Activated naive CD4-positive, alpha-beta T cell treated with anti-CD3 and anti-CD28 coated beads, Interleukin-2, amount 50 U/mL, for 16 hours (primary cell): Measurements from ENCODE around the gene KL.

Experiments
- DNase-seq: peaks from one replicate; pipeline ENCODE4 v3.0.0-alpha.2; 2020

Gene KL

DNA sequence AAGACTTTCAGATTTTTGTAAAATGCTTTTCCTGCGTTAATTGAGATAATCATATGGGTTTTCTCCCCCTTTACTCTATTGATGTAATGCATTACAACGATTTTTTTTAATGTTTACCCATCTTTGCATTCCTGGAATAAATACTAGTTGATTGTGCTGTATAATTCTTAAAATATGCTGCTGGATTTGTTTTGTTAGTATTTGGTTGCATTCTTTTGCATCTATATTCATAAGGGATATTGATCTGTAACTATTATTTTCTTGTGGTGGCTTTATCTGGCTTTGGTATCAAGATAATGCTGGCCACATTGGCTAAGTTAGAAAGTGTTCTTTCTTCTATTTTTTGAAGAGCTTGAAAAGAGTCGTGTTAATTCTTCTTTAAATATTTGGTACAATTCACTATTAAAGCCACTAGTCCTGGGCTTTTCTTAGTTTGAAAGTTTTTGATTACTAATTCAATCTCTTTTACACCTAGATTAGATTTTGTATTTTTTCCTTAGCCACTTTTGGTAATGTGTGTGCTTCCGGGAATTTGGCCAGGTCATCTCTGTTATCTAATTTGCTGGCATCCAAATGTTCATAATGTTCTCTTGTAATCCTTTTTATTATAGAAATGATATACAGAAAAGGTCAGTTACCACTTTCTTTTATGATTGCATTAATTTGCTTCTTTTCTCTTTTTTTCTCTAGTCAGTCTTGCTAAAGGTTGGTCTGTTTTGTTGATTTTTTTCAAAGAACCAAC lies 29.8 kb downstream of the KL start:
- DNase-seq, result no peak

DNA sequence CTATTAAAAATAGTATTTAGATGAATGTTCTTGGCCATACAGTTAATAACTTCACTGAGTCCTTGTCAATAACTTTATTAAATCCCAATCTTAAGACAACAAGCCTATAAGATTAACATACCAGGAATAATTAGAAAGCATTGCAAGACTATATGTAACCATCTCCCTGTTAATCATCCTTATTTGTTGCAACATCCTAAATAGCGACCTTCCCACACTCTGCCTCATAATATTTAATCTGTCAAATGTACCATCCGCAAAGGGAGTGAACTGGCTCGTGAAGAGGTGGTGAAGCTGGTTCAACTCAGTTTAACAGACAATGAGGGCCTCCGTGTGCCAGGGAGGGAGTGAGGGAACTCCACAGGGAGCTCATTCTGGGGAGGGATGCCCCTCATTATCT lies 33.9 kb downstream of the KL start:
- DNase-seq, result no peak

DNA sequence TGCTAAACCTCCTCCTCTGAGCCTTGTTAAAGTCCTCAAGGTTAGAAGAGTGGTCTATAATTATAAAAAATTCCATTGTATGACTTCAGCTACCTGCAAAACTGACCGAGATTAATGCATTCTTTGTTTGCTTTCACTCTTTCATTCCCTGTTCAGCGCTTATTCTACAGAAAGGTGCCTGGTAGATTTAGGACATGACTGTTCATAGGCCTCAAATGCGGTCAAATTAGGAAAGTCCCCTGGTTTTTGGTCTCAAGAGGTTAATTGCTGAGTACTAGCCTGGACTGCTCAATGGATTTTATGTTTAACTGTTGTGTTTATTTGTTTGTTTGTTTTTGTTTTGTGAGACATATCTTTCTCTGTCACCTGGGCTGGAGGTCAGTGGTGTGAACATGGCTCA lies 35.4 kb downstream of the KL start:
- DNase-seq, result no peak

DNA sequence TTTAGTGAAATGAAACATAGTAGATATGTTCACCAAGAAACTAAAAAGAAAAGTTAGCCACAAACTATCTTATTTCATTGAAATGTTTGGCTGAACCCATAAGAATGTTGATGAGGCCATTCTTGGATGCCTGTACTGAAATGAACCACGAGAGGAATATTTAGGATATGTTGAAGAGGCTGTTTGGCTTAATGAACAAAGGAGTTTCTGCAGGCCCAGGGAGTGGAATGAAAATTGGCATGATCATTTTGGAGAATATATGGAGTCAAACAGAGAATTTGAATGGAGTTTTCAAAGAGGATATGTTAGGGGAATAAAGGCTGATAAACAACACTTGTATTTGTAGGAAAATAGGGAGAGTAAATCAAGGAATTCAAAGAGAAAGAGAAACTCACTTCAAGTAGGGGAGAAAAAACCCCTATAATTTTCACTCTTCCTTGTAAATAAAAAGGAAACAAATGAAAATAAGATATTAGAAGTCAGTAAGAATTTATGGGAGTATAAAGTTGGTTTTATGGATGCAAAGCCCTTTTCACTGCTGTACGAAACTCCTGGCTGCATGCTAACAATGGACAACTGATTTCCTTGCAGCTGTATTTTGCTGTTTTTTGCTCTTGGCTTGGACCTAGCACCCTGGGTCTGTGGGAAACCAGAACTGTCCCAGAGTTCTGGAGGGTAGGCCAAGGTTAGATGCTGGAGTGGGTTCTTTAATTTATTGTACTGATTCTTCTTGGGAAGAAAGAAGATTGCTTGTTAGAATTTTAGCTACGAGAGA lies 36.5 kb downstream of the KL start:
- DNase-seq, result no peak

DNA sequence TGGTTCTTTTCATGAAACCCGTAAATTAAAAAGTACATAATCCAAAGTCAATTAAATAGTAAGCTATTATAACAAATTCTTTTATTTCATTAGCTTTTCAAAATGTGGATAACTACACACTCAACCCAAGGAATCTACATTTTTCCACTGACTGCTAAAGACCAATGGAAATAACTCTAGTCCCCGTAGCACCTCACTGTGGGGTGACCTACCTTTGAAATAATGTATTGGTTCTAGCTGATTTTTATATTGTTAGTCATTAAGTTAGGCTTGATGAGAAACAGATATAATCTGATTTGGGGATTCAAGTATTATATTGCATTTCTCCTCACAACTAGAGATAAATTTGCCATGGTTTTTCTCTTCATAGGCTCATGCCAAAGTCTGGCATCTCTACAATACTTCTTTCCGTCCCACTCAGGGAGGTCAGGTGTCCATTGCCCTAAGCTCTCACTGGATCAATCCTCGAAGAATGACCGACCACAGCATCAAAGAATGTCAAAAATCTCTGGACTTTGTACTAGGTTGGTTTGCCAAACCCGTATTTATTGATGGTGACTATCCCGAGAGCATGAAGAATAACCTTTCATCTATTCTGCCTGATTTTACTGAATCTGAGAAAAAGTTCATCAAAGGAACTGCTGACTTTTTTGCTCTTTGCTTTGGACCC lies 37.3 kb downstream of the KL start:
- no peak for DNase-seq

DNA sequence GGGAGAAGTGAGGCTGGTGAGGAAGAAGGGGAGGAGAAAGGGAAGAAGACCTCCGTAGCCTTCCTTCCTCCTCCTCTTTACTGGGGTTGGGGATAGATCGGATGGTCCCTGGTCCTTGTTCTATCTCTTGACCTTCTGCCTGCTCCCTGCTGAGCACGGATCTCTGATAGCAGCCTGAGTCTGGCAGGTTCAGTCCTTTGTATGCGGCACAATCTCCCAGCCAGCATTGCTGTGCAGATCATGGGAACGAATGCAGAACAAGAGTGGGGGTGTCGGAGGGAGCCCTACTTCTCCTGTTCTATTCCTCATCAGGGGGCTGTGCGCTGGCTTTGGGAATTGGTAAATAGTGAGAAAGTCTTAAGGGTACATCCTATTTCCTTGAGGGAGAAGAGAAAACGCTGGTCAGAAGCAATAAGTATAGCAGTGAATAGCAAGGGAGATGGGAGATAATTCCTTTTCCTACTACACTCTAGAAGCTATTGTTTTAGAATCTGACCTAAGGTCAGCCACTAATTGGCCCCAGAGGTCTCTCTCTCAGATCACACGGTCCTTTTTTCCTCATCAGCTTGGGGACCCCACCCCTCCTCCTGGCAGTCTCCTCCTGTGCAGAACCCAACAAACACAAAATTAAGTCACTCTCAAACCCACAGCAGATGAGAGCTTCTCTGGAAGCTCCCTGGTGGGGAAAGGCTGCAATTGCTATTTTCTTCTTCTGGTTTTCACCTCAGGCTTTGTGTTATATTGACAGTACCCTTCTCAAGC lies 41.0 kb downstream of the KL start:
- no peak for DNase-seq

DNA sequence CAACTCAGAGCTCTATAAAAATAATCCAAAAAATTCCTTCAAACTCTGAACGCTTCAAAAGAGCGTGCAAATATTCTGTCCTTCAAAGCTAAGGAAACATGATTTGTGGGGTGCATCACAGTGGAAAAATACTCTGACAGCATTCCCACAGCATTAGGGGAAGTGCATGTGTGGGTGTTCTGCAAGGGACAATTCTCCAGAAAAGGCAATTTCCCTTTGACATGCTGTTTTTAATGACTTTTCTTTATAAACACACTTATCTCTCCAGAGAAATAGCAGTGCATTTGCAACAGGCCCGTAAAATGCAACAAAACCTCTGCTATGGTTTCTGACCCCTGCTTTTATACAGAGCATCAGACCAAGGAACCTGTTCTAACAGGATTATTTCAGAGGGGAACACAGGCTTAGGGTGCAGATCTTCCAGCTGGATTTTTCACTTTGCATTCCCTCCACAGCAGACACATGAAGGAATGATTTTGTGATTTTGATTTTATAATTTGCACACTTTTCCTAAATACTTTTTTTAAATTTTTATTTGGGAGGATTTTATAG lies 42.6 kb downstream of the KL start:
- no peak for DNase-seq

DNA sequence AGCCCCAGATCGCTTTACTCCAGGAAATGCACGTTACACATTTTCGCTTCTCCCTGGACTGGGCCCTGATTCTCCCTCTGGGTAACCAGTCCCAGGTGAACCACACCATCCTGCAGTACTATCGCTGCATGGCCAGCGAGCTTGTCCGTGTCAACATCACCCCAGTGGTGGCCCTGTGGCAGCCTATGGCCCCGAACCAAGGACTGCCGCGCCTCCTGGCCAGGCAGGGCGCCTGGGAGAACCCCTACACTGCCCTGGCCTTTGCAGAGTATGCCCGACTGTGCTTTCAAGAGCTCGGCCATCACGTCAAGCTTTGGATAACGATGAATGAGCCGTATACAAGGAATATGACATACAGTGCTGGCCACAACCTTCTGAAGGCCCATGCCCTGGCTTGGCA lies 44.6 kb downstream of the KL start:
- no peak for DNase-seq

DNA sequence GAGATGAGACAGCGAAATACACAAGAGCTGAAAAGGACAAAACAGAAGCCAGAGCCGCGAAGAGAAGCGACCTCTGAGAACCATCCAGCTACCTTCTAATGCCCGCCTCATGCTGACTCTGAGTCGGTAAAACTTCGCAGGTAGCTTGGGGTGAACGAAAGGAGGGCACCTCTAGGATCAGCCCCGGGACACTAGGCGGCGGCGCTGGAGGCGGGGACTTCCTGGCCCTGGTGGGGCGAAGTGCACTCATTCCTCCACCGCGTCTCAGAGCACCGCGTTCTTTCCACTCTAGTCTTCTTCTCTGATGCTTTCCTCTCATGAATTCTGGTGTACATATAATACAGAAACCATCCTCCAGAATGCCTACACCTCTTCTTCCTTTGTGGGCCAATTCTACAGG lies 50.1 kb downstream of the KL start:
- DNase-seq, result no peak

DNA sequence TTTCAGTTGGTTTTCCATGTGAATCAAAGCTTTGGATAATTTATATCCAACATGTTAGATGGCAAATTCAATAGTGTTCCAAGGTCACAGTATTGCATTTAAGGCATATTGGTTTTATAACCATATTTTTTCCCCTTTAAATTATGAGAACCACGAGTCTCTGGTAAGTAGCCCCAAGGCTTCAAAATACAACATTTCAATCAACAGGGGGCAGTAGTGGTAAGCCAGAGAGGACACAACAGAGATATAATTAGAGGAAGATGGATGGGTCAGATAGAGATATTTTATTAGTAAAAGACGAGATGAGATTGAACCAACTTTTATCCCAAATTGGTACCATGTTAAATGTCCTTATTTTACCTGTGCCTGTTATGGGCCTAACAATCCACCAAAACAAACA lies 53.1 kb downstream of the KL start:
- no peak for DNase-seq

DNA sequence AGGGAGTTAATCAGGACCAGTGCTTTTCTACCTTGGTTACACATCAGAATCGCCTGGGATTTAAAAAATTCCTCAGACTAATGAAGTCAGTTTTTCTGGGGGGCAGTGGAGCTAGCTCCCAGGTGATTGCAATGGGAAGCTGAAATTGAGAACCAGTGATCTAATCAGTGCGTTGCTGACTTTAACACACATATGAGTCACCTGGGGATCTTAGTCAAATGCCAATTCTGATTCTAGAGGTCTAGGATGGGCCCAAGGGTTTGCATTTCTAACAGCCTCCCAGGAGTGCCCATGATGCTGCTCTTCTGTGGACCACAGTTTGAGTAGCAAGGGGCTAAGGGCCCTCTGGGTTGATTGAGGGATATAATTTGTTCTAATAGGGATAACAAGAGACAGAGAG lies 54.5 kb downstream of the KL start:
- no peak for DNase-seq

DNA sequence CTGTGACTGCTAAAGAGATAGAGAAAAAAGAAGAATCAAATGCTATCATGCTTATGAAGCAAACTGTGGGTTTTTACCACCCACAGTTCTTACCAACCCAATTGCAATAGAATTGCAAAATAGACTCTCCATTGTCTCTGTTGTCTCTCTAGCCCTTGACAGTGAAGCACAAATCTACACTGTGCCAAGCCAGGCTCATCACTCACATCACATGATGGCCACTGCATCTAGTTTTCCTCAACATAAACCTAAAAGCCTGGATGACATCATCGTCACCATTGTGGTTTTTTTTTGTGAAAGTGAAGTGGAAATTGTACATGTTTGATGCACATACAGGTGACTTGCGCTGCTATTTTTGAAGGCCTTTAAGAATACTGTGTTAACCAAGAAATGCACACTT lies 56.1 kb downstream of the KL start:
- no peak for DNase-seq

DNA sequence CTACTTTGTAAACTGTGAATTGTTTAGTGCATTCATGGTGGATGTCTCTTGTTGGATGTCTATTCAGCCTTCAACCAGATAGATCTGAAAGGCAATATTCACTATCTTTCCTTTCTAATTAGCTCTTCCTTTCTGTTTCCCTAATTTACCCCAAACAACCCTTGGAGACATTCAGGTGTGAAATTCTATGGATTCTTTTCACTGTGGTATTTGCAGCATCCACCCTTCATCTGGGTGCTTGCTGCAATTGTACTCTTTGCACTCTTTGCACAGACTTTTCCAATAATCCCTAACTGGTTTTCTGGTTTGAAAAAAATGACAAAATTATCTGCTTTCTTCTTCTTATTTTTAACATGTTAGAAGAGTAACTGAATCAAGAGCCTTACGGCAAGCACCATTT lies 56.5 kb downstream of the KL start:
- DNase-seq, result no peak

DNA sequence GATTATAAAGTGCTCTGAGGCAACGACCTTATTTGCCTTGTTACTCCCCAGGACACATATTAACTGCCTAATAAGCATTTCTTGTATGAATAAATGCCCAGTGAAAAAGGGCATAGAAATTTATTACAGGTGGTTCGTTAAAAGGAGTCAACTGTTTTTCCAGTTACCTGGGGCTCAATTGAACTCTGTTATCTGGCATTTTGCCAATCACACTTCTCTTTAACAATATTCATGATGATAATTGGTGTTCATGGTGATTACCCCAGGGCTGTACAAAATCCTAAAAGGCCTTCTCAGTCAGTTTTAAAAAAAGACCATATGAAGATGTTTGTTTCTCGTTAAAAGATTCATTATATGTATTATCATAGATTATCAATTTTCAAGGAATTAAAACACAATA lies 57.1 kb downstream of the KL start:
- no peak for DNase-seq

DNA sequence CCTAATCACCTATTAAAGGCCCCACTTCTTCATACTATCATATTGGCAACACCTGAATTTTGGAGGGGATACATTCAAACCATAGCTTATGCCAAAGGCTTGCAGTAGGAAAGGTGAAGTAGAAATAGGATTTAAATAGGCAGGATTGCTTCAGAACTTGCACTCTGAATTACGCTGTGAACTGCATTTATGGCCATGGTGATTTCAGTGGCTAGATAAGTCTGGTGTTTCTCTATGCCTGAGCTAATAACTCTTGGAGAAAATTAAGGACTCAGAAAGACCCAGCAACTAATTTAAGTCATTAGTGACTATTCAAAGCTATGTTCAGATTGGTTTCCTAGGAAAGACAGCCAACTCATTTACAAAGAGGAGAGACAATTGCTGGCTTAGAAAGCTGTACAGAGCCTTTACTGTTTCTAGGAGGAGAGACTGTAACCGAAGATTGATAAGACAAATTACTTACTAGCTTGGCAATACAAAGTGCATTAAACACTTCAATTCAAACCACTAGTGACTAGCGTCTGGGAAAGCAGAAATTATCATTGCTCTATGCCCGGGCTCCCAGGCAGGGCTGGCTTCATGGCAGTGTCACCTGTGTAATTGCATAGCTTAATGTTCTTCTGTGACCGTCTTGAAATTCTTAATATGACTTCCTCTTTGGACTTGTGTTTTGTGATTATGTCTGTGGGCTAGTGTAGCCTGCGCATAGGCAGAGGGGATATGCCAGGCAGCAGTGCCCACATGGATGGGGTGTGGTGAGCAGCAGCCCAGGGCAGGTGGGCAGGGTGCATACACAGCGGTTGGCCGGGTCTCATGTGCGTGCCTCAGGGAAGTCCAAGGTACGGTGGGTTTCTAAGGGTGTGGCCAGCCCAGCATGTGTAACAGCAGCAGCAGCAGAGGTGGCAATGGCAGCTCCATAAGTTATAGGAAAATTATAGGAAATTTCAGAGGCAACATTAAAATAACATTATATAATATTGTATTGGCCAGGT lies 60.1 kb downstream of the KL start:
- no peak for DNase-seq

DNA sequence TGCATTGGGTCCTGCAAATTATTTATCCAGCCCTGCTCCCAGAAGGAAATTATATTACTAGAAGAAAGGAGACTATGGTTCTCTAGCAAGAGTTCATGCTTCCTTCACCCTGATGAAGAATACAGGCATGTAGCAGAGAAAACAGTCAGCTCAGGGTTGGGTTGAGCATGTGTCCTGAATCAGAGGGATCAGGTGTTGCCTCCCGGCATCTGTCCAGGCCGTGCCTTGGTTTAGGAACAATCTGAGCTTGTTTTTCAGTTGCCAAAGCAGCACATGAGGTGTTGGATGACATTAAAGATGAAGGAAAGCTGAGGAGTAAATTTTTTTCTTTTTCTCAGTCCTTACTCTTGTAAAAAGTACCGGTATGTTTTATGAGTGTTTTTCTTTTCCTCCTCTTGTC lies 62.0 kb downstream of the KL start:
- DNase-seq, result no peak

DNA sequence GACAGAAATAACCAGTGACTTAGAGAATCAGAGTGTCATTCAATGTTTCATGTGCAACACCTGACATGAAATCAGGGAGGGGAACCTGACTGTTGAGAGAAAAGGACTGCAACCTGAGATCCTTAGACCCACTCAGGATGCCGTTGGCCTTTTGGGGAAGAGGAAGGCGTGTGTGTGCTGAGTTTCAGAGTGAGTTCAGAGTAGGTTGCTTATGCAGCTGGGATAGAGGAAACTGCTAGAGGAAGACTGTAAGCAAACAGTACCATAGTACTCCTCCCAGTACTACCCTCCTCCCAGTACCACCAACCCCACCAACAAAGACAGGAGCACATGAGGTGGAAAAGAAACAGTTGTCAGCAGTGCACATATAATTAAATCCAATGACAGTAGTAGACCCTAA lies 63.7 kb downstream of the KL start:
- DNase-seq, result no peak

DNA sequence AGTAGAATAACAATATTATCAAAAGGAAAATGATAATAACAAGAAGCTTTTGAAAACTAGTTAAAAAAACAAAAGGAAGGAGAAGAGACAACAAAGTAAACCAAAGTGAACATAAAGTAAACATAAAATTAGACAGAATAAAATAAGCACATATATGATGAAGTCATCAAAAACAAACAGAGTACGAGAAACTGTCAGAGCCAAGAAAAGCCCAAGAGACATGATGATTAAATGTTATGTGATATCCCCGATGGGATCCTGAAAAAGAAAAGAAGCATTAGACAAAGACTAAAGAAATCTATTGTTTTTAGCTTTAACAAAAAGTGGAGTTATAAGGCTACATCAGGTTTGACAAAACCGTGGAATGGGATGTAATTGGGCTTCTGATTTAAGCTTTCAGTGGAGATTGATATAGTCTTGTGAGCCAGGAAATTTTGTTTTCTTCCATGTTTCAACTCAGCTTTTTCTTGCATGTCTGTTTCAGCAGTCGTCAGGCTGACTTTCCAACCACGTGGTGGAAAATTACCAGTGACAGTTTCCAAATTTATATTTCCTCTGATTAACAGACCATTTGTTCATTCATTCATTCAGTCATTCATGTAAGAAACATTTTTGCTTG lies 64.9 kb downstream of the KL start:
- DNase-seq, result no peak

DNA sequence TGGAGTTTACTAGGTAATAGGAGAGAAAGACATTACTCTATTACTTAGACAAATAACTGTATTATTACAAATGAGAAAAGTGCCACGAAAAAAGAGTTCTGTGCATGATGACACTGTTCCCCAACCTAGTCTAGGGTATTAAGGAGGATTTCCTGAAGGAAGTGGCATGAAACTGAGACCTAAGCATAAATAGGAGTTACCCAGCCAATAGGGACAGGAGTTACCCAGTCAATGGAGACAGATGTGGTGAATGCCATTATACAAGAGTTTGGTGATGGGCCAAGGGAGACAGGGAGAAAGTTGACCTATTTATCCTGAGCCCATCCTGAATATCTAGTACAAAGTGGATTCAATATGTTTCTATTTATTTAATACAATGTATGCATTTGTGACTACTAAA lies 65.4 kb downstream of the KL start:
- DNase-seq, result no peak

DNA sequence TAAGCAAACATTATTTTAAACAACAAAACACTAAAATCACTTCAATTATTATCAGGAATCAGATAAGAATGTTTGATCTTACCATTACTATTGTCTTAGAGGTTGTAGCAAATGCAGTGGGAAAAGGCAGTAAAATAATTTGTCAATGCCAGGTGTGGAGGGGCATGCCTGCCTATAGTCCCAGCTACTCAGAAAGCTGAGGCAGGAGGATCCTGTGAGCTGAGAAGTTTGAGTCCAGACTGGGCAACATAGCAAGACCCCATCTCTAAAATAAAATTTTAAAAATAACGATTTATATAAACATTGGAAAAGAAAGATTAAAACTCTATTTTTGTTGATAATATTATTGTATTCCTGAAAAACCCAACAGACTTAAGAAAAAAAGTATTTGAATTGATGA lies 66.8 kb downstream of the KL start:
- DNase-seq, result no peak

DNA sequence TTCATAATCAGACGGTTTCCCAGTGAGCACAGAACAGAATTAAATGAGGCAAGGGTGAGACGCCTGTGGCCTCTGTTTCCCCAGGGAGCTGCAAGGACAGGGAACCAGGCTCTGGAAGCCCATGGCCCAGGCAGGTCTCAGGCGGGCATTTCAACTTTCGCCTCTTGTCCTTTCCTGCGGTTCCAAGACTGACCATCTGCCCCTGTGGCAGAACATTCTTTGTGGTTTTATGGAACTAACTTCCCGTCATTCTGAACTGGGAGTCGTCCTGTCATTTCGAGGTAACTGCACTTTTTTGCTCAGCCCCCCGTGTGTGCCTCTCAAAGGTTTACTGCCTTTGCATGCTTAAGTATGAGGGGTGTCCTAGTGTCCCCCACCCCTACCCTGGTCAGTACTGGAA lies 70.9 kb downstream of the KL start:
- no peak for DNase-seq
